HL-60/S4 treated with phorbol 12-myristate 13-acetate at 8.2 ng/mL for 4 days and 3 days (cell line): ENCODE data around the gene CSNK1A1L.
"Not testable (repeated sequence)": the region's sequence is repeated elsewhere in the genome, so short reads cannot be mapped to it uniquely, and the experiment has no call there.

Experiments used
- in situ Hi-C: fragments of 300-500 bp; cut with MboI; formaldehyde crosslinking; loops from 2 replicates; pipeline ENCODE4 v1.15.0; 2022; ENCODE audit warnings: low sequenced_read_pairs

The CSNK1A1L gene

DNA sequence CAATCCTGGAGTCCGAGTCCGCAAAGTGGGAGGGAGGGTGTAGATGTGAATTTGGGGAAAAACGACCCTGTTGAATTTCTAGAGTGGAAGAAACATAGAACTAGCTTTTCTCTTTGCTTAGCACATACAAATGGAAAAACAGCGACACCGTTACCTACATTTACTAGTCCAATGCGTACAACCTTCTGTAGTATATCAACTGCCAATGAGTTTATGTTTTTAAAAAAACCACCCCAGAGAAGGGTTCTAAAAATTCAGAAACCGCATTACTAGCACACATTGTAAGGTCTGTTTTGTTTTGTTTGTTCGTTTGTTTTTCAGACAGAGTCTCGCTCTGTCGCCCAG lies 45.6 kb downstream of the CSNK1A1L start:
- in situ Hi-C loops = no loop called here

DNA sequence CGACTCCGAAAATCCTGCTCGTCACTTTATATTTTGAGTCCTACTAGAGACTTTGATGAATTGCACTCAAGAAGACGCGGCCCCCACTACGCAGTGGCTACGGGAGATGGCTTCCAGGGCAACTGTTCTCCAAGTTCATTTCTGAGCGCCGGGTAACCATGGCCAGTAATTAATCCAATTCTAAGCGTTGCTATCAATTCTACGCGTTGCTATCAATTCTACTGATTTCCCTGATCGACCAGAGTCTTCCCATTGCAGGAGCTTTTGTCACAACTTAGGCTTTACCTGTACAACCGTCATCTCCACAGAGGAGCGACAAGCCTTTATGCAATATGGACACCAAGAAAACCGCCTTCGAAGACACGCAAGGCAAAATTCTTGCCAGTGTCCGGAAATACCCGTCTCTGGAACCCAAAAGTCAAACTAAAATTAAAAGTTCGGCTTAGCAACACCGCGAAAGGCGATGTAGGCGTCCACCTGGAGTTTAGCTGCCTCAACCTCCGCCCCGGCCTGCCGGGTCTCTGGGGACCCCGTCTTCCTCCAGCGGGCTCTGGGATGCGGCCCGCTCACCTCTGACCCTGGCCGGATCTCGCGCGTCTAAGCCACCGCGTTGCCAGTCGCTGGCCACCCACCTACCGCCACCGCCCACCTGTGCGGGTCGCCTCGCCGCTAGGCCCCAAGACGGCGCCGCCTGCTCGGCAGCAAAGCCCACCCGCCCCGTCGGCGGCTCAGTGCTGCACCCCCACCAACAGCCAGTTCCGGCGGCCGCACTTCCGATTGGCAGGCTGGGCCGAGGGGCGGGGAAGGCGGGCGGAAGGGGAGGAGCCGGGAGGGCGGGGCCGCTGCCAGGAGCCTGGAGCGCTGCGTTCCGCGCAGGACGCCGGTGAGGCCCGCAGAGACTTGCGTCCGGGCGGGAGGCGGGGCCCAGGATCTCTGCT lies 46.3 kb downstream of the CSNK1A1L start, which contains the start of gene SUPT20H:
Gene SUPT20H, minus strand, starts transcription at position 779 of the 938 bp plus-strand sequence. CDS start 8,198 bp downstream, outside the sequence.
- in situ Hi-C loops = no loop called here

DNA sequence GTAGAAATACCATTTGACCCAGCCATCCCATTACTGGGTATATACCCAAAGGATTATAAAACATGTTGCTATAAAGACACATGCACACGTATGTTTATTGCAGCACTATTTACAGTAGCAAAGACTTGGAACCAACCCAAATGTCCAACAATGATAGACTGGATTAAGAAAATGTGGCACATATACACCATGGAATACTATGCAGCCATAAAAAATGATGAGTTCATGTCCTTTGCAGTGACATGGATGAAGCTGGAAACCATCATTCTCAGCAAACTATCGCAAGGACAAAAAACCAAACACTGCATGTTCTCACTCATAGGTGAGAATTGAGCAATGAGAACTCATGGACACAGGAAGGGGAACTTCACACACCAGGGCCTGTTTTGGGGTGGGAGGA lies 49.2 kb downstream of the CSNK1A1L start:
- in situ Hi-C loops = not testable (repeated sequence)
